Chondrocyte (in vitro differentiated cells): ENCODE data around the gene UCHL3. TPM values are rescaled to one million over a fixed set of nuclear protein-coding genes. Genes with fewer than 3 reads are reported as not detected.
A peak's percentile ranks its signal among the peaks of the same experiment; 100 is the strongest.

ENCODE experiments used
- DNase-seq: peaks from one replicate; pipeline ENCODE4 v3.0.0; 2021; ENCODE audit warnings: mixed read lengths, low spot score
- H3K27ac Mint-ChIP-seq: one replicate; pipeline ENCODE4 v1.8.0; 2021; ENCODE audit warnings: mild to moderate bottlenecking, moderate library complexity, mixed read lengths; ENCODE audit not compliant: unreplicated experiment
- H3K27me3 Mint-ChIP-seq: 2 replicates; pipeline ENCODE4 v1.8.0; 2021; ENCODE audit warnings: low read depth, mixed read lengths
- H3K36me3 Mint-ChIP-seq: 2 replicates; pipeline ENCODE4 v1.8.0; 2021; ENCODE audit warnings: low read depth, mixed read lengths
- H3K4me1 Mint-ChIP-seq: 2 replicates; pipeline ENCODE4 v1.8.0; 2021; ENCODE audit warnings: low read depth, mild to moderate bottlenecking, mixed read lengths
- H3K4me3 Mint-ChIP-seq: one replicate; pipeline ENCODE4 v1.8.0; 2021; ENCODE audit warnings: mild to moderate bottlenecking, moderate library complexity, mixed read lengths; ENCODE audit not compliant: unreplicated experiment
- H3K9me3 Mint-ChIP-seq: 2 replicates; pipeline ENCODE4 v1.8.0; 2021; ENCODE audit warnings: low read depth, mixed read lengths
- total RNA-seq: library from RNA; stranded (reverse); gene quantifications from 3 replicates; pipeline ENCODE4 v1.2.1, GENCODE V29; 2021
- TF ChIP-seq, protein P1 (sequence below): fragments of 200-600 bp; sonication (generic); IDR thresholded peaks from 2 replicates; pipeline ENCODE4 v1.5.0; 2021; ENCODE audit warnings: antibody characterized with exemption, mild to moderate bottlenecking, moderate library complexity

UCHL3 gene
- total RNA-seq, 1 donor from 2014 or later: 29.5 TPM

DNA sequence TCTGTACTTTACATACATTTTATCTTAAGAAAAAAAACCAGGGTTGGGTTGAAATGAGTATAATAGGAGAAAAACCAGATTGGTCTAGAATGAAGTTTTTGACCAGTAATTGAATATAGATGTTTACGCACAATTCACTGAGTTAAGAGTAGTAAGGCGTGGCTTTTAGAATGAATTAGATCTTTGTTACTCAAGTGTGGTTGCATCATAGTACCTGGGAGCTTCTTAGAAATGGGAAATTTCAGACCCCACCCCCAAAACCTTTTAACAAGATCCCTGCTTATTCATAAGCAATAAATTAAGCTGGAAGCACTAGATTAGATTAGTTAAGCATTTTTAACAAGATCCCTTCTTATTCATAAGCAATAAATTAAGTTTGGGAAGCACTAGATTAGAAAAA is 57.9 kb downstream of the UCHL3 start:
- H3K27ac Mint-ChIP-seq: no peak overlapping the region
- H3K27me3 Mint-ChIP-seq: no peaks in the 10 kb centered on the region
- peaks cover under 1% of the 10 kb centered on the region for H3K4me1 Mint-ChIP-seq
- peaks cover 9% of the 10 kb centered on the region for H3K36me3 Mint-ChIP-seq
- DNase-seq: no peak
- TF ChIP-seq, protein P1, sequence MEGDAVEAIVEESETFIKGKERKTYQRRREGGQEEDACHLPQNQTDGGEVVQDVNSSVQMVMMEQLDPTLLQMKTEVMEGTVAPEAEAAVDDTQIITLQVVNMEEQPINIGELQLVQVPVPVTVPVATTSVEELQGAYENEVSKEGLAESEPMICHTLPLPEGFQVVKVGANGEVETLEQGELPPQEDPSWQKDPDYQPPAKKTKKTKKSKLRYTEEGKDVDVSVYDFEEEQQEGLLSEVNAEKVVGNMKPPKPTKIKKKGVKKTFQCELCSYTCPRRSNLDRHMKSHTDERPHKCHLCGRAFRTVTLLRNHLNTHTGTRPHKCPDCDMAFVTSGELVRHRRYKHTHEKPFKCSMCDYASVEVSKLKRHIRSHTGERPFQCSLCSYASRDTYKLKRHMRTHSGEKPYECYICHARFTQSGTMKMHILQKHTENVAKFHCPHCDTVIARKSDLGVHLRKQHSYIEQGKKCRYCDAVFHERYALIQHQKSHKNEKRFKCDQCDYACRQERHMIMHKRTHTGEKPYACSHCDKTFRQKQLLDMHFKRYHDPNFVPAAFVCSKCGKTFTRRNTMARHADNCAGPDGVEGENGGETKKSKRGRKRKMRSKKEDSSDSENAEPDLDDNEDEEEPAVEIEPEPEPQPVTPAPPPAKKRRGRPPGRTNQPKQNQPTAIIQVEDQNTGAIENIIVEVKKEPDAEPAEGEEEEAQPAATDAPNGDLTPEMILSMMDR: no peak
- no peak overlapping the region for H3K4me3 Mint-ChIP-seq
- H3K9me3 Mint-ChIP-seq: no peaks in the 10 kb centered on the region

DNA sequence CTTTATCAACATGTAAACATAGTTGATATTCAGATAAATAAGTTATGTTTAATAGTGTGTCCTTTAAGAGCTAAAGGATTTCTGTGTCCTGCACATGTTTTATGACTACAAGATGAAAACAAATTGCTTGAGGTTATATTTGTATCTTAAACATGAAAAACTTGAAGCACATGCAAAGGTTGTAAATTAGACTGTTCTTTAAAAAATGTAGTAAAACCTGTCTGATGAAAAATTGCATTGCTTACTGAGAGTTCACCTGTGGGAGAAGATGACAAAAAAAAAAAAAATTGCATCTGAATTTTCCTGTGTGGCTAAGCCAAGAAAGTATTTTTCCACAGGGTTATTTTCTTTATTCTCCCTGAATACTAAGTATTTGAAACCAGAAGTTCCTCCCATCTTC is 60.9 kb downstream of the UCHL3 start:
- Mint-ChIP-seq H3K4me1 (no peaks in the 10 kb centered on the region), H3K27ac (no peak overlapping the region), H3K36me3 (peaks cover 15% of the 10 kb centered on the region), H3K4me3 (no peak overlapping the region), H3K27me3 (no peaks in the 10 kb centered on the region), H3K9me3 (no peaks in the 10 kb centered on the region)
- DNase-seq: no peak
- TF ChIP-seq, protein P1: no peak

DNA sequence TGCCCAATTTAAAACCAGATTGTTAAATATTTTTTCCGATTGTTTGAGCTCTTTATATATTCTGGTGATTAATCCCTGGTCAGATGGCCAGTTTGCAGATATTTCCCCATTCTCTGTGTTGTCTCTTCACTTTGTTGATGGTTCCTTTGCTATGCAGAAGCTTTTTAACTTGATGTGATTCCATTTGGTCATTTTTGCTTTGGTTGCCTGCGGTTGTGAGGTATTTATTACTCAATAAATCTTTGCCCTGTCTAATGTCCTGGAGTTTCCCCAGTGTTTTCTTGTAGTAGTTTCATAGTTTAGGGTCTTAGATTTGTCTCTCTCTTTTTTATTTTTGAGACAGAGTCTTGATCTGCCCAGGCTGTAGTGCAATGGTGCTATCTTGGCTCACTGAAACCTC is 62.8 kb downstream of the UCHL3 start:
- H3K27ac Mint-ChIP-seq: no peak overlapping the region

DNA sequence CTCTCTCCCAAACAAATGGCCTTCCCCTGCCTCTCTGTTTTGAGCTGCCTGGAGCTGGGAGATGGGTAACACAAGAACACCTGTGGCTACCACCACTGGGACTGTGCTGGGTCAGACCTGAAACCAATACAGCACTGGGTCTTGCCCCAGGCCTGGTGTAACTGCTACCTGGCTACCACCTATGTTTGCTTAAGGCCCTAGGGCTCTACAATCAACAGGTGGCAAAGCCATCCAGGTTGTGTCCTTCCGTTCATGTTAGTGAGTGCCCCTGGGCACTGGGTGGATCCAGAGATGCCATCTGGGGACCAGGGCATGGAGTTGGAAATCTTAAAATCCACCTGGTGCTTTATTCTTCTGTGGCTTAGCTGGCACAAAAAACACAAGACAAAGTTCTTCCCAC is 67.6 kb downstream of the UCHL3 start:
- Mint-ChIP-seq H3K27ac (no peak overlapping the region), H3K27me3 (no peaks in the 10 kb centered on the region), H3K4me1 (peaks cover 40% of the 10 kb centered on the region), H3K4me3 (no peak overlapping the region), H3K36me3 (peaks cover 11% of the 10 kb centered on the region), H3K9me3 (no peaks in the 10 kb centered on the region)
- TF ChIP-seq, protein P1: no peak
- no peak for DNase-seq

More for the DNA sequence above, 62.8 kb downstream of the UCHL3 start:
- no peak for DNase-seq
- no peak overlapping the region for H3K4me3 Mint-ChIP-seq
- no peaks in the 10 kb centered on the region for H3K27me3 Mint-ChIP-seq
- H3K36me3 Mint-ChIP-seq: peaks cover 12% of the 10 kb centered on the region
- no peaks in the 10 kb centered on the region for H3K4me1 Mint-ChIP-seq
- TF ChIP-seq, protein P1: no peak
- no peaks in the 10 kb centered on the region for H3K9me3 Mint-ChIP-seq

DNA sequence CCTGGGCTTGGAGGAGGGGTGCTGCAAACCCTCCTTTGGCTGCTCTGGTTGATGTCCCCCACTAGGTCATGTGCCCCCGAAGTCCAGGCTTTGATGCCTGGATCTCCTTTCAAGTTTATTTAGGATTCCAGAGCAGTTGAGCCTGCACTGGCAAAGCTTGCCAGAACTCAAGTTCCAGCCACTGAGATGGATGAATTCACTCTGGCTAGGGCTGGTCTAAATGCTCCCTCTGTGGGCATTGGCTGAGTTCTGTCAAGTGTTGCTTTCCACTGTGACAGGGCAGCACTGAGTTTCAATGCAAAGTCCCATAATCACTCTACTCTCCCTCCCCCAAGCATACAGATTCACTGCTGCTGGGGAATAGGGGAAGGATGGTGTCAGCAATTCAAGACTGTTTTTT is 68.7 kb downstream of the UCHL3 start:
- TF ChIP-seq, protein P1: no peak
- peaks cover 51% of the 10 kb centered on the region for H3K4me1 Mint-ChIP-seq
- H3K27ac Mint-ChIP-seq: peak overlapping the region; percentile 25
- no peak for DNase-seq
- no peaks in the 10 kb centered on the region for H3K9me3 Mint-ChIP-seq
- H3K36me3 Mint-ChIP-seq: peaks cover 11% of the 10 kb centered on the region
- no peak overlapping the region for H3K4me3 Mint-ChIP-seq
- no peaks in the 10 kb centered on the region for H3K27me3 Mint-ChIP-seq
